ENCODE results near the gene LARP4B.

Gene LARP4B

DNA sequence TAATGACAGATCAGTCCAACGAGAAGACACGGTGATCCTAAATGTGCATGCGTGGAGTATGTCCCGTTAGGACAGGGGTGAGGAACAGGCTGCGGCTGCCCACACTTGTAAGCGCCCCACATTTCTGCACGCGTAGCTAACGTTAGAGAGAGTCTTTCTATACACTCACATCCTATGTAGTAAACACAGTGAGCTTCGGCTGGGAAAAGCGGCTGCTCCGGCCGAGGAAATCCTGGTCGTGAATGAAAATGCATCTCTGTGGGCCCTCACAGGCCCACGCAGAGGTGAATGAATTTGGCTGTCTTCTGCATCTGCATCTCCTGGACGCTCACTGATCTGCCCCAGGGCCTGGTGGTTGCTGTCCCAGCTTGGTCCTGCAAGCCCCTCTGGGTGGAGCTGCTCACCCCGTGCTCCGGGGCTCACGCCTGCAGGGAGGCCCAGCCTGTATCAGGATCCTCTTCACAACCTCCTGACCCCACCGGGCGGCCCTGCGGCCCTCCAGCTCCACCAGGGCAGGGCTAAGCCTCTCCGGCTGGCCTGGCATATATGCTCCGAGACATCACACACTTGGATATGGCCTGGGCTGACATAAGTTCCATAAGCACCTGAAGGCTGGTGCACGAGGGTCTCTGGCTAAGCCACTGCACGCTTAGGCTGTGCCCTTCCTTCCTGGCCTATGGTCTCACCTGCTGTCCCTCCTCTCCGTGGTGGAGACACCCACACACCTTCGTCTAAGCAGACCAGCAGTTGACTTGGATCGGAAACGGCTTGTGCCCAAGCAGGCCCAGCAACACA lies 124.1 kb downstream of the LARP4B start:
- DNase-seq (ENCODE audit: low read depth): no peak

DNA sequence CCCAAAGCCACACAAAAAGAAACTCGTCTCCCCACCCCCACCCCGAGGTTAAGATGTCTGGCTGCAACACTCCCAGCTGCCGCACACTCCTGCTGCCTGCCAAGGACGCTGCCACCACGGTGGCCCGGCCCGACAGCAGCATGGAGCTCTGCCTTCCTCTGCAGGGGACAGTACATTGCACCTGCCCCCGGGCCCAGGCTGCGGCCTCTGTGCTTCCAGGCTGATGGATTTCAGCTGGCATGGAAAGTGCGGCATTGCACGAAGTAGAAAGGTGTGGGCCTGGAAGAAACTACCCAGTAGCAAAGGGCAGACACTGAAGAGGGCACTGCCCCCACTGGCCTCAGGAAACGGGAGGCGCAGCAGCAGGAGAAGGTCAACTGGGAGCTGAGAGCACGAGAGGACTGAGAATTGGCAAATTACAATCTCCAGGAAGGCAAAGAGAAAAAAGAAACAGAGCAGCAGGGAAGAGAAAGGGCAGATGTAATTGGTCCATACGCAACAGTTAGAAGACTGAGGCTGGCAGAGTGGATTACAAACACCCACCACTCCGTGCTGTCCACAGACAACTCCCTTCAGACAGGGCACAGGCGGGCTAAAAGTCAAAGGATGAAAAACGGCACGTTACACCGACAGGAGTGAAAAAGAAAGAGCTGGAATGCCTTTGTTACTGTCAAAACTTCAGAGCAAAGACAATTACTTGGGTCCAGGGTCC lies 124.9 kb downstream of the LARP4B start:
- no peak for DNase-seq (ENCODE audit: low read depth)

DNA sequence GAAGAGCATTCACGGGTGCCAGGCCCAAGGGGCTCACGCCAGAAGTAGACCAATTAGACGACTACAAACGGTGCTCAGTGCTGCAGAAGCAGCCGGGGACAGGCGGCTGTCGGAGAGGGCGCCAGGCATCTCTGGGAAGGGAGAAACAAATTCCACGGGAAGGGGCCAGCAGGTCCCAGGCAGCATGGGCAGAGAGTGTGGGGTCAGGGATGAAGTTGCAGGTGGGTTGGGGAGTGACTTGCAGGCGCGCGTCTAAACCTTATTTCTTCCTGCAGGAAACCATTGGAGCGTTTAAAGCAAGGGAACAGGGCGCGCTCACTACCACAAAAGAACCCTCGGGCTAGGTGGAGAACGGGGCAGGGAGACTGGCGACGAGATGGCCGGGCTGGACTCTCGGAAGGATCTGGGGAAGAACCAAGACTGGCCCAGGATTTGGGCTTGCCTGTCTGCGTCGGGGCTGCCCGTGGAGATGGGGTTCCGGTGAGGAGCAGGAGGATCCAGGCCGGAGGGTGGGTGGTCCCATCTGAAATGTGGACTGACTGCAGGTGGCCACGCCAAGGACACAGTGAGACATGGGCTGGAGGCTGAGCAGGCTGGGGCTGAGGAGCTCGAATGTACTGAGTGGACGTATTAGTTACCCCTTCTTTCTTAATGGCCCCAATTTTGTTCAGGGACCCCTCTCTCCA lies 125.7 kb downstream of the LARP4B start:
- DNase-seq (ENCODE audit: low read depth): no peak

DNA sequence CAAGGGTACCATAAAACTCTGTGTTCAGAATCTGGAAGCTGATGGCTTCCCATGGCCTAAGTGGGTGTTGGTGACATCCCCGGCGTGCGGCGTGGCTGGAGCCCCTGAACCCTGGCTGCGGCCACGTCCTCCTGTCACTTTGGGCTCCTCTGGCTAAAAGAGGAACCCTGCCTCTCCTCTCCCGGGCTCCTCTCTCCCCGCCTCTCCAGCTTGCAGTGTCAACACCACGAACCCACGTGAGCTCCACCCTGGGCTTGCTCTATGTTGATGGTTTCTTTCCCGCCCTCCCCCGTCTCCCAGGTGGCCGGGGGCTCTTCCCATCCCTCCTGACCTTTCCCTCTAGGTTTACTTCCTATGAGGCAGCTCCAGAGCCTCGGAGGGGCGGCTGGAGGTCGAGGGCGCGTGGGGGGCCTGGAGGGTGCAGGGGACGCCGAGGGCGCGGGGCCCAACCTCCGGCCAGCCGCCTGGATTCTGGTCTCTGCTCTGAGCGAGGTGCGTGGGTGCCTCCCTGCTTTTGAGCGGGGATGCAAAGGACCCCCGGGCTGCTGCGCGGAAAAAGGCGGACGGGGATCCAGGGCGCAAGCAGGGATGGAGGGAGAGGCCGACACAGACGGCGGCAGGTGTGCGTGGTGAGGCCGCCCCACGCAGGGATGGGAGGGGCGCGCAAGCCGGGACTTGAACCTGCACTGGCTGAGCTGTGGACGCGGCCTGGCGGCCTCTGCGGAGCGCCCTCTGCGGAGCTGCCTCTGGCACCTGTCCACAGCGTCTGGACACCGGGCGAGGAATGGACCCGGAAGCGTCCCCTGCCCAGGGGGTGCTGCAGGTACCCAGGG lies 126.5 kb downstream of the LARP4B start:
- no peak for DNase-seq (ENCODE audit: low read depth)

DNA sequence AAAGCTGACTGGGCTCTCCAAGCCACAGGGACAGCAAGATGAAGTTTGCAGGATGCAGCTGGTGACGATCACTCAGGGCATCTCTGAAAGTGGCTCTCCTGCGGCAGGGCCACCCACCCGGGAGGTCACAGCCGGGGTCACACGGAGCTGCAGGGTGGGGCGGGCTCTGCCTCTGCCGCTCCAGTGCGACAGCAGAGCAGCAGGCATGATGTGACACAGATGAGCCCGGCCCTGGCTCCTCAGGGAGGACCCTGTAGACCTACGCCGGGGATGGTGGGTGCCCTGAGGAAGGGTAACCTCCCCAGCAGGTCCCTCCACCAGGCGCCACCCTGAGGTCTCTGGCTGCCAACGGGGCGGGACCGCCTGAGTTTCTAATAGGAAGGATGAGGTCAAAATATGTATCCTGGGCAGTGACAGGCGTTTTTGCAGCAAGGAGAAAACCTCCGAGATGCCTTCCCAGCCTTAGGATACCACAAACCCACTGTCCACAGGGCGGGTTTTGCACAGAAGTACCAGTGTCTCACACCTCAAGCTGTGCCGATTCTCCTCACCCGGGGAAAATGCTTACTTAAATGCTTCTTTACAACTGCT lies 127.2 kb downstream of the LARP4B start:
- DNase-seq (ENCODE audit: low read depth): no peak

DNA sequence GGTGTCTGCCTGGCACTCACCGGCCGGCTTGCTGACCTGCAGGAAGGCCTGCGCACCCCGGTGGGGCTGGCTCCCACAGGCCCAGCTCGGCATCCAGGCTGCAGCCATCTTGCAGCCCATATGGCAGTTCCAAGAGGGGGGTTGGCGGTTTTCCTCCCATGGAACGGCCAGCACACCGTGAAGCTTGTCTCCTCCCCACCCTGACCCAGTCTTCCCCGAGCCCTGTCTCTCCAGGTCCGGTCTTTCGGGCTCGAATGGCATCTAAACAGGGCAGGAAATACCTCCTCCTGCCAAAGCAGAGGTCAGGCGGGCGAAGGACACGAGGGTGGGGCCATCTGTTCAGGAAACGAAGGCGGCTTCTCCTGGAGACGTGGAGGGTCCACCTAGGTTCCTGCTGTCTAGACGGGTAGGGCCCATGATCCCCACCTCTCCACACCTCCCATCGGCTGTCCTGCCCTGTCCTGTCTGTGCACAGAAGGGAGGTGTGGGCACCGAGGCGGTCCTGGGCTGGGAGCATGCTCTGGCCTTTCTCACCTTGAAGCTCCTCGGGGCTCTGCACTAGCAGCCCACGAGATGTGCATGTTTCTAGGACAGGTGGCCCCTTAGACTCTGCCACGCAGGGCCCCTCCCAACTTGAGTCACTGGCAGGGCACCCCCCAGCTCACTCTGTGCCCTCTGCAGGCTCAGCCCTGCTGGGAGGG lies 128.3 kb downstream of the LARP4B start:
- DNase-seq (ENCODE audit: low read depth): no peak

DNA sequence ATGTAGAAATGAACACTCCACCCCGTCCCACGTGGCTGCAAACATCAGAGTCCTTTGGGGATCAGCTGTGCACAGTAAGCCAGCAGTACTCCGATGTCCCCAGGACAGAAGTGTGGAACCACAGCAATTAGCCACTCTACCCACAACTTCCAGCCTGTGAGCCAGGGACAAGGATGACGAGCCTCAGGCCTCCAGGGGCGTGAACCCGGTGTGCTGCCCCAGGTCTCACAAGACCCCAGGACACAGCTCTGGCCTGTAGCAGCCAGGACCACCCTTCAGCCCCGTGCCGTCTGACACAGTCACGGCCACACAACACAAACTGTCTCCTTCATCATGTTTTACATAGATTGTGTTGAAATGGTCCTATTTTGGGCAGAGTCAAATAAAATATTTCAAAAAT lies 129.0 kb downstream of the LARP4B start:
- DNase-seq (ENCODE audit: low read depth): no peak

DNA sequence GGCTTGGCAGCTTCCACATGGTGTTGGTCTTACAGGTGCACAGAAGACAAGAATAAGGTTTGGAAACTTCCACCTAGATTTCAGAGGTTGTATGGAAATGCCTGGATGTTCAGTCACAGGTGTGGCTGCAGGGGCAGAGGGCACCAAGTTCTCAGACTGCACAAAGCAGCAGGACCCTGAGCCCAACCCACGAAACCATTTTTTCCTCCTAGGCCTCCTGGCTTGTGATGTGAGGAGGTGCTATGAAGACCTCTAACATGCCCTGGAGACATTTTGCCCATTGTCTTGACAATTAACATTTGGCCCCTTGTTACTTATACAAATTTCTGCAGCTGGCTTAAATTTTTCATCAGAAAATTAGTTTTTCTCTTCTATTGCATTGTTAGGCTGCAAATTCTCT lies 134.3 kb downstream of the LARP4B start:
- no peak for DNase-seq (ENCODE audit: low read depth)

DNA sequence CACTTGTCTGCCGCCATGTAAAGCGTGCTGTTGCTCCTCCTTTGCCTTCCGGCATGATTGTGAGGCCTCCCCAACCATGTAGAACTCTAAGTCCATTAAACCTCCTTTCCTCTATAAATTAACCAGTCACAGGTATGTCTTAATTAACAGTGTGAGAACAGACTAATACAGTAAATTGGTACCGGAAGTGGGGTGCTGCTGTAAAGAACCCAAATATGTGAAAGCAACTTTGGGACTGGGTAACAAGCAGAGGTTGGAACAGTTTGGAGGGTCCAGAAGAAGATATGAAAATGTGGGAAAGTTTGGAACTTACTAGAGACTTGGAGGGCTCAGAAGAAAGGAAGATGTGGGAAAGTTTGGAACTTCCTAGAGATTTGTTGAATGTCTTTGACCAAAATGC lies 135.3 kb downstream of the LARP4B start:
- no peak for DNase-seq (ENCODE audit: low read depth)

DNA sequence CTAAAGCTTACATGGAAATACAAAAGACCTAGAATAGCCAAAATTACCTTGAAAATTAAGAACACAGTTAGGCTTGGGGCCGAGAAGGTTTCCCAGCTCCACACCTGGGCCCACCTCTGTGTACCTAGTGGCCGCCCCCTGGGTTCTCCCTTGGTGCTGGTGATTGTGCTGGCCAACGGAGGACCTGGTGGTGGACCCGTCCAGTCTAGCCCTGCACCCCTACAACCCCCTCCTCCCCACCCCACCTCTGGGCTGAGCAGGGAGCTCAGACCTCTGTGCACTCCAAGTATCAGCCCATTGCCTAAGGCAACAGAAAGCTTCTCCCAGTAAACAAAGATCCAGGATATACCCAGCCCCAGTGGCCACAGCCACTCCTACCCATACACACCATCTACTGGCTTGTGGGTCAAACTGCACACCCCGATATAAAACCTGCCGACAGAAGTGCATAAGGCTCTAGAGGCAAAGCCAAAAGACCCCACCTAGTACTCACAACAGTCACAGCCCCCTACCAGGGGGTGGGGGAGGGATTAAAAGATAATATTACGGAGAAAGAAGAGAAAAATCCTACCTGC lies 137.0 kb downstream of the LARP4B start:
- no peak for DNase-seq (ENCODE audit: low read depth)

DNA sequence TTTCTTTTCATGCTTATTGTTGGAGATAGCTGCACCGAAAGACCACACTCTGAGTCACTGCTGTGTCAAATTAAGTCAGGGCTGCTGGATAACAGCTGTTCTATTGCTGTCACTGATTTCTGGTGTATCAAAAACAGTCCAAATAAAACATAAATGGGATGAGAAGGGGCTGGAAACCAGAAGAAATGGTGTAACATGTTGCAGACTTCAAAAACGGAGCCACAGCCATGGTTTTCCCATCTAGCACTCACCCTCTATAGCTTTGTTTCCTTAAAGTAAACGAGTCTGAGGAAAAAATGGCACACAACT lies 138.8 kb downstream of the LARP4B start:
- DNase-seq (ENCODE audit: low read depth): no peak

DNA sequence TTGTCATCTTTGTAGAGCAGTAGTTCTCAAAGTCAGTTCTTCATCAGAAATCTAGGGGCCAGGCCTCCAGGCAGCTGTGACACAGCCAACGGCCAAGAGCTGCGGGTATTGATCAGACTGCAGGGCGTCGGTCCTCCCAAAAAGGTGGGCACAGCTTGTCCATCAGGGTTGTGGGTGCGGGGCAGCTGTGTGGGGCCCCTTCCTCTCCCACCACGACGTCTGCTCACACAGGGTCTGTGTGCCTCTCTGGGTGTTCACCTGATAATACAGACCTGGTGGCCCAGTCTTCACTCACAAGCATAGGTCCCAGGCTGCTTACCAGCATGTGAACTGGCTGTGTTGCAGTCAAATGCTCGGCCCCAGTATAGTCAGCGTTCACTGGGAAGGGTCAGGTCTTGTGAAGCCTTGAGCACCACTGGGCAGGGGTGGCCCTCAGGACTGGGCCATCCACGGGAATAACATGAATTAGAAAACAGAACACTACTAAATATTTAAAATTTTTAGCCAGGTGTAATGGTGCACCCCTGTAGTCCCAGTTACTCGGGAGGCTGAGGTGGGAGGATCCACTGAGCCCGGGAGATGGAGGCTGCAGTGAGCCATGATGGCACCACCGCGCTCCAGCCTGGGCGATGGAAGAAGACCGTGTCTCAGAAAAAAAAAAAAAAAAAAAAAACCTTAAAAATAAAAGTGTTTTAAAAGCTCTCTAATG lies 139.3 kb downstream of the LARP4B start:
- no peak for DNase-seq (ENCODE audit: low read depth)

DNA sequence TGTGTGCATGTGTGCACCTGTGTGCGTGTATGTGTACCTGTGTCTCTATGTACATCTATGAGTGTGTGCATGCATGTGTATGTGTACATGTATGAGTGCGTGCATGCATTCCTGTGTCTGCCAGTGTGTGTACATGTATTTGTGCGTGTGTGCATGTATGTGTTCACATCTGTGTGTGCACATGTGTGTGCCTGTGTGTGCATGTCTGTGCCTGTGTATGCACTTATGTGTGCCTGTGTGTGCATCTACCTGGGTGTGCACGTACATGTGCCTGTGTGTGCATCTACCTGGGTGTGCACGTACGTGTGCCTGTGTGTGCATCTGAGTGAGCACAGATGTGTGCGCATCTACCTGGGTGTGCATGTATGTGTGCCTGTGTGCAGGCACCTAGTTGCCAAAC lies 139.9 kb downstream of the LARP4B start:
- no peak for DNase-seq (ENCODE audit: low read depth)

DNA sequence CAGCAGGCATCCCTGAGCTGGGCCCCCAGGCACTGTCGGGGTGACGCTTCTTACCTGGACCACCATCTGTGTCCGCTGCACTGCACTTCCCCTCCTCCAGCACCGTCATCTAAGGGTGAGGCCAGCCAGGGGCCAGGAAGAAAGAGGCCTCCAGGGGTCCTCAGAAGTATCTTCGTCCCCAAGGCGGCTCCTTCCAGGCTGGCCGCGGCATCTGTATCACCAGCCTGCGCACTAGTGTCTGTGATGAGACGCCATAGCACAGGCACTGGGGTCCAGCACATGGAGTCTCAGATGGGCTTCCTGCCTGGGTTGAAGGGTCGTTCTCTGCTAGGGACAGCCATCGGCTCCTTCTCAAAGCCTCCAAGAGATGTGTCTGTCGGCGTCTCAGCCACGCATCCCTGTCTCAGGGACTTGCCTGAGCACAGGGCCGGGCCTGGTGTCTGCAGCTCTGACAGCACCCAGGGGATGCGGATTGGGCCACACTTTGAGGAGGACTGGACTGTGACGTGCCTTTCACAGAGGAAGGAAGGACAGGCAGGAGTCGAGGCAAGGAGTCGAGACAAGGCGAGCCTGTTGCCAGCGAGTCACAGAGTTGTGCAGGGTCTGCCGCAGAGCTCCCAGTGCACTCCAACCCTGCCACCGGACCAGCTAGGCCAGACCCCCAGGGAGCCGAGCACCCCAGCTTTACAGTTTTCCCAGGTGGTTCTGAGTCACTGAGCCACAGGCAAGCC lies 140.5 kb downstream of the LARP4B start:
- no peak for DNase-seq (ENCODE audit: low read depth)

DNA sequence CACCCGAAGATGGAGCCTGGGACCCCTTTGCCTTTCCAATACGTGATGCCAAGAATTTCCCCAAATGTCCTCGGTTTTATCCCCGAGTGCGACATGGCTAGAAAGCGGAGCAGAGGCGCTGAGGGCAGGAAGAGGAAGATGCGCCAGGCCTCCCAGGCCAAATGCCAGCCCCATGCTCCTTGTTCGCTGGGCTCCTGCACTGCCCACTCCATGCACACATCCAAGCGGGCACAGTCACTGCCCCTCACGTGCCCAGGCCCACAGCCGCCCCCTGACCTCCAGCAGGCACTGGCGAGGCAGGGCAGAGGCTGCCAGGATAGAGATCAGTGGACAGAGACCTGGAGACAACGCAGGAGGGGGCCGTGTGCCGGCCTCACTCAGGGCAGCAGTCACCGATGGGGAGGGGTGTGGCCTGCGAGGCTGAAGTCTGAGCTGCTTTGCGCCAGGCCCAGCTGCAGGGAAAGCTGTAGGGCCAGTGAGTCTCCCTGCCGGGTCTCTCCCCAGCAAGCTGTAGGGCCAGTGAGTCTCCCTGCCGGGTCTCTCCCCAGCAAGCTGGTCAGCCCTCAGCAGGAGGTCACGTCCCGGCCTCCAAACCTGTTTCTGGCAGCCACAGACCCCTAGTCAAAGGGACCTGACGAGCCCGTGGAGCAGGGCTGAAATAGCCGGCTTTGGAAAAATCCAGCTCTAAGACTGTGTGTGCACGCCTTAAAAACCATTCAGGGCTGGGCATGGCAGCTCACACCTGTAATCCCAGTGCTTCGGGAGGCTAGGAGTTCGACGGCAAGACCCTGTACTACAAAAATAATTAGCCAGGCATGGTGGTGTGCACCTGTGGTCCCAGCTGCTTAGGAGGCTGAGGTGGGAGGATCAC lies 141.4 kb downstream of the LARP4B start:
- no peak for DNase-seq (ENCODE audit: low read depth)

DNA sequence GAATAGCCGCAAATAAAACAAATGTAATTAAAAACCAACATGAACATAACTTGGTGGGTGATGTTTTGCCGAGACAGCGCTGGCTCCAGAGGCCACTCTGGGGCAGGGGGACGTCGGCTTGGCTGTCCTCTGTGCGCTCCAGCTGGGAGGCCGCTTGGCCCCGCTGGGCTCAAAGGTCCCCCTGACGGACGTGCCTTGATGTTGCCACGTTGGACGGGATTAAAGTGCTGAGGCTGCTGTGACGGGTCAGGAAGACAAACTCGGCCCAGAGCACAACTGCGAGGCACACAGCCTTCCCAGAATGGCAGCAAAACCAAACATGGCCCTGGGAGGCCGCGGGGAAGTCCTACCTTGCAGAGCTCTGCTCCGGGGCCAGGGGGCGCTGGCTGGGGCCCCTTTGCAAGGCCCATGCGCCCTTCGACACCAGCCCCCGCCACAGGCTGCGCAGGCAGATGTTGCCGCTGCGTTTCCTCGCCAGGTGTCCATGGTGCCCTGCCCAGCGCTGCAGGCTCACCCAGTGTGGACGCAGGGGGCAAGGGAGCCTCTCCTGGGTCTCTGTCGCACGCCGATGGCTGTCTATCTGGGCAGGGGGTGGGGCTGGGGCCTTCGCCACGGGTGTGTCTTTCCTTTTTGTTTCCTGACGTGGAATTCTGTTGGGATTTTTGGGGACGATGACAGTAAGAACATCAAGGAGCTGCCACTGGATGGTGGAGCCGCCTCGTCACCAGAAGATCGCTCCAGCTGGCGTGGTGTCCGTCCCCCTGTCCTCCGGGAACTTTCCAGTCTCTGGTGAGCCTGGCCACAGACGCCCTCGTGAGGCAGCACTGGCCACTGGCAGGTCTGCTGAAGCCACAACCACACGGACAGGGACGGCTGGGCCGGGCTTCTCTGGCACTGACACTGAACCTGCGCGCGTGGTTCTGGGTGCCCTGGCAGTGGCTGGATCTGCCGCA lies 142.4 kb downstream of the LARP4B start:
- DNase-seq (ENCODE audit: low read depth): no peak

DNA sequence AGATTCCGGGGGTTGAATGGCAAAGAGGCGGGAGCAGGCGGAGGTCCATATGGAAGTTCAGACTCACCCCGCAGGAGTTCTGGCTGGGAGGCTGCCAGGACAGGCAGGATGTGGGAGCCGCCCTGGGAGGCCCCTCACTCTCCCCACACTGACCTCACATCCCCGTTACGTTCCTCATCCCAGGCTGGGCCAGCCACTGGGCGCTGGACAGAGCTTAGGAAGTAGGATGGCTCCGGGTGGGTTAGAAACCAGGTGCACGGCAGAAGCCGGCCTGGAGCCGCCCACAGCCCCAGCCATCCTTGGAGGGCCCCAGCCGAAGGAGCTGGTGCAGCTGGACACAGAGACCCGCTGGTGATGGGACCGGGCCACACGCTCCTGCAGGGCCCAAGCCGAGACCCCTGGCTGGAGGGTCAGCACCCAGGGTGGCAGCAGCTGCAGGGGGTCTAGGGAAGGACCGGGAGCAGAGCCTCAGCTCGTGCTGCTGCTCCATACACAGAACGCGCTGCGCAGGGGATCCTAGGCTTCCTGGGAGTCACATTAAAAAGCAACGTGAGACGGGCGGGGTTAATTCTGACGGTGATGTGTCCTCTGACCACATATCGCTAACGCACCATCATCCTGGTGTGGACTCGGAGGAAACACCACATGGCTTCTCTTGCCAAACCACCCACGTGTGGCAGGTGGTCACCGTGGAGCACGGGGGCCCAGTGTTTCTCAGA lies 143.4 kb downstream of the LARP4B start:
- no peak for DNase-seq (ENCODE audit: low read depth)
